Hepatocyte (in vitro differentiated cells): ENCODE measurements around the gene LILRA5. TPM values are rescaled to one million over a fixed set of nuclear protein-coding genes. Genes with fewer than 3 reads are reported as not detected.
"Not testable (repeated sequence)": the region's sequence is repeated elsewhere in the genome, so short reads cannot be mapped to it uniquely, and the experiment has no call there.

Source experiments
- DNase-seq: peaks from one replicate; pipeline ENCODE4 v3.0.0-alpha.2; 2016; ENCODE audit warnings: low spot score
- H2AFZ ChIP-seq: fragments of 200-600 bp; sonication (generic); 2 replicates; pipeline ENCODE4 v1.6.0; 2016; ENCODE audit warnings: antibody characterized with exemption, mild to moderate bottlenecking
- H3K27ac ChIP-seq: fragments of 200-600 bp; sonication (generic); 2 replicates; pipeline ENCODE4 v1.5.1; 2016; ENCODE audit warnings: mild to moderate bottlenecking
- H3K27me3 ChIP-seq: fragments of 200-600 bp; sonication (generic); 2 replicates; pipeline ENCODE4 v1.6.1; 2016
- H3K36me3 ChIP-seq: fragments of 200-600 bp; sonication (generic); replicated peaks from 2 replicates; pipeline ENCODE4 v1.5.1; 2016; ENCODE audit warnings: low read depth; ENCODE audit not compliant: insufficient read depth
- H3K4me1 ChIP-seq: fragments of 200-600 bp; sonication (generic); 2 replicates; pipeline ENCODE4 v1.5.1; 2016; ENCODE audit warnings: mild to moderate bottlenecking, moderate library complexity; ENCODE audit not compliant: insufficient read depth
- H3K4me2 ChIP-seq: fragments of 200-600 bp; sonication (generic); 2 replicates; pipeline ENCODE4 v1.6.0; 2016
- H3K4me3 ChIP-seq: fragments of 200-600 bp; sonication (generic); 2 replicates; pipeline ENCODE4 v1.5.1; 2016; ENCODE audit warnings: mild to moderate bottlenecking
- H3K79me2 ChIP-seq: fragments of 200-600 bp; sonication (generic); 2 replicates; pipeline ENCODE4 v1.6.0; 2017; ENCODE audit warnings: mild to moderate bottlenecking
- H3K9me2 ChIP-seq: fragments of 200-600 bp; sonication (generic); replicated peaks from 2 replicates; pipeline ENCODE4 v1.6.0; 2017; ENCODE audit warnings: mild to moderate bottlenecking; ENCODE audit not compliant: insufficient read depth
- H3K9me3 ChIP-seq: fragments of 200-600 bp; sonication (generic); 2 replicates; pipeline ENCODE4 v1.5.1; 2016; ENCODE audit warnings: low read depth, mild to moderate bottlenecking
- H4K20me1 ChIP-seq: fragments of 200-600 bp; sonication (generic); 2 replicates; pipeline ENCODE4 v1.6.0; 2016; ENCODE audit warnings: mild to moderate bottlenecking; ENCODE audit not compliant: insufficient read depth, poor library complexity, severe bottlenecking
- CTCF ChIP-seq: fragments of 200-600 bp; sonication (generic); IDR thresholded peaks from 2 replicates; pipeline ENCODE4 v1.5.1; 2016; ENCODE audit warnings: antibody characterized with exemption, mild to moderate bottlenecking; ENCODE audit not compliant: poor library complexity
- EZH2 ChIP-seq: fragments of 200-600 bp; sonication (generic); IDR thresholded peaks from 2 replicates; pipeline ENCODE4 v1.6.1; 2016; ENCODE audit warnings: antibody characterized with exemption, mild to moderate bottlenecking, borderline replicate concordance
- EZH2phosphoT487 ChIP-seq: fragments of 200-600 bp; sonication (generic); IDR thresholded peaks from one replicate; pipeline ENCODE4 v1.6.1; 2018; ENCODE audit warnings: antibody characterized with exemption, mild to moderate bottlenecking, low read depth, moderate library complexity; ENCODE audit not compliant: unreplicated experiment, severe bottlenecking
- WGBS: methylation state at CpG from one replicate; pipeline ENCODE4 v1.1.6; 2016; ENCODE audit warnings: low lambda C conversion rate; ENCODE audit errors: missing lambda C conversion rate; 5-methylcytosine and 5-hydroxymethylcytosine counted together
- polyA plus RNA-seq: library from polyadenylated mRNA; unstranded; fragments of >200 nt; fragmentation: Nextera tagmentation; extraction: Ambion mirVana; gene quantifications from 2 replicates; pipeline ENCODE4 v1.2.1, GENCODE V29; 2016
- total RNA-seq: library from RNA; depleted of rRNA; stranded (reverse); fragments of >200 nt; gene quantifications from 2 replicates; pipeline ENCODE4 v1.2.3, GENCODE V29; 2014

LILRA5 gene
- total and polyA plus RNA-seq, 2 experiments from 2014 or later, result not detected

DNA sequence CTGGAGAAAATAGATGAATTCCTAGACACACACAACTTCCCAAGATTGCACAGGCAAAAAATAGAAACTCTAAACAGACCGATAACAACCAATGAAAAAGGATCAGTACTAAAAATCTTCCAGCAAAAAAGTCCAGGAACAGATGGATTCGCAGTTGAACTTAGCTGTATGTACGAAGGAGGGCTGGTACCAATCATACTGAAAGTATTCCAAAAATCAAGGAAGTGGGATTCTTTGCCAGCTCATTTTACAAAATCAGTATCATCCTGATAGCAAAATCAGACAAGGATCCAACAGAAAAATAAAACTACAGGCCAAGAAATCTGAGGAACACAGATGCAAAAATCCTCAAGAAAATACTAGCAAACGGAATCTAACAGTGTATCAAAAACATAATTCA lies 25.5 kb downstream of the LILRA5 start:
- H3K4me3 ChIP-seq, result no peak overlapping the region
- H3K9me3 ChIP-seq, result no peaks in the 10 kb centered on the region
- no peak overlapping the region for H3K4me2 ChIP-seq
- no peak for DNase-seq
- H3K79me2 ChIP-seq, result no peaks in the 10 kb centered on the region
- no peak overlapping the region for H2AFZ ChIP-seq
- no peaks in the 10 kb centered on the region for H4K20me1 ChIP-seq
- H3K36me3 ChIP-seq, result no peaks in the 10 kb centered on the region
- no peaks in the 10 kb centered on the region for H3K9me2 ChIP-seq
- no peaks in the 10 kb centered on the region for H3K4me1 ChIP-seq
- TF ChIP-seq EZH2phosphoT487 (no peak), EZH2 (no peak), CTCF (no peak)
- H3K27me3 ChIP-seq, result no peaks in the 10 kb centered on the region
- 82% methylated on average over 4 of the region's 4 CpGs for WGBS
- no peak overlapping the region for H3K27ac ChIP-seq

DNA sequence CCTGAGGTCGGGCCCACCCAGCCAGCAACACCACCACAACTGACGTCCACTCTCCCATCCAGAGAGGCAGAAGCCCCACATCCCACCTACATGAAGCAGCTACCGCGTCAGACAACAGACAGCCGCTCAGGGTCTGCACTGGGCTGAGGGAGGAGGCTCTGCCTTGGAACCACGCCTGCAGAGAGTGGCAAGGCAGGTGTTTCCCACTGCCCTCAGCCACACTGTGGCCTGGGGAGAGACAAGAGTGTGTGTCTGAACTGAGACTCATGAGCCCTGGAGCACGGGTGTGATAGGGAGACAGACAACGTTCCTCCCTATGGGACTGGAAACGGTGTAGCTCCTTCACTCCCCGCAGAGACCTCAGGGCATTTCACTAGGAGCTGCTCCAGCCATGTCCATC lies 26.7 kb downstream of the LILRA5 start:
- not testable (repeated sequence) for H3K27me3 ChIP-seq, H2AFZ ChIP-seq, H3K36me3 ChIP-seq, H3K9me3 ChIP-seq, H3K4me3 ChIP-seq, H4K20me1 ChIP-seq, H3K27ac ChIP-seq, H3K9me2 ChIP-seq, H3K4me1 ChIP-seq, DNase-seq, H3K4me2 ChIP-seq, H3K79me2 ChIP-seq
- 65% methylated on average over 5 of the region's 10 CpGs for WGBS

GRCh38 chr19:54285427-54286056 lies 27.4 kb downstream of the LILRA5 start:
- H3K27ac ChIP-seq, H3K36me3 ChIP-seq, H3K4me2 ChIP-seq, H2AFZ ChIP-seq, H3K27me3 ChIP-seq, H4K20me1 ChIP-seq, DNase-seq, H3K79me2 ChIP-seq, H3K9me3 ChIP-seq, H3K4me1 ChIP-seq, H3K4me3 ChIP-seq, H3K9me2 ChIP-seq: not testable (repeated sequence)
- 83% methylated on average over 12 of the region's 12 CpGs for WGBS

GRCh38 chr19:54282686-54283470 lies 30.1 kb downstream of the LILRA5 start:
- no peaks in the 10 kb centered on the region for H3K27me3 ChIP-seq
- 76% methylated on average over 9 of the region's 9 CpGs for WGBS
- H3K27ac ChIP-seq, result no peak overlapping the region

GRCh38 chr19:54281729-54282075 lies 31.3 kb downstream of the LILRA5 start:
- H3K4me1 ChIP-seq, H4K20me1 ChIP-seq, H3K4me3 ChIP-seq, H3K27ac ChIP-seq, H3K79me2 ChIP-seq, DNase-seq, H3K9me2 ChIP-seq, H2AFZ ChIP-seq, H3K36me3 ChIP-seq, H3K9me3 ChIP-seq, H3K4me2 ChIP-seq, H3K27me3 ChIP-seq: not testable (repeated sequence)
- WGBS, result 87% methylated on average over 5 of the region's 5 CpGs

More at GRCh38 chr19:54282686-54283470, 30.1 kb downstream of the LILRA5 start:
- Histone ChIP-seq H3K36me3 (no peaks in the 10 kb centered on the region), H4K20me1 (no peaks in the 10 kb centered on the region), H2AFZ (no peak overlapping the region), H3K4me2 (no peak overlapping the region), H3K4me1 (no peaks in the 10 kb centered on the region), H3K79me2 (no peaks in the 10 kb centered on the region), H3K4me3 (no peak overlapping the region), H3K9me2 (no peaks in the 10 kb centered on the region), H3K9me3 (no peaks in the 10 kb centered on the region)
- no peak for DNase-seq
- TF ChIP-seq EZH2, result no peak
- TF ChIP-seq CTCF, result no peak
- TF ChIP-seq EZH2phosphoT487, result no peak
